OCI-LY1 (cell line): ENCODE results near the gene FTL.

Source experiments
- EZH2 ChIP-seq: fragments of 200-600 bp; sonication (generic), shearing (Covaris generic); IDR thresholded peaks from 2 replicates; pipeline ENCODE4 v1.8.0; 2017; ENCODE audit warnings: borderline replicate concordance, mixed run types, mild to moderate bottlenecking, antibody characterized with exemption, low read length, moderate library complexity, mixed read lengths
- TF ChIP-seq, protein P1 (sequence below): fragments of 200-600 bp; sonication (generic), shearing (Covaris generic); IDR thresholded peaks from 2 replicates; pipeline ENCODE4 v1.5.1; 2017; ENCODE audit warnings: mild to moderate bottlenecking, antibody characterized with exemption, low read length, moderate library complexity, mixed read lengths

DNA sequence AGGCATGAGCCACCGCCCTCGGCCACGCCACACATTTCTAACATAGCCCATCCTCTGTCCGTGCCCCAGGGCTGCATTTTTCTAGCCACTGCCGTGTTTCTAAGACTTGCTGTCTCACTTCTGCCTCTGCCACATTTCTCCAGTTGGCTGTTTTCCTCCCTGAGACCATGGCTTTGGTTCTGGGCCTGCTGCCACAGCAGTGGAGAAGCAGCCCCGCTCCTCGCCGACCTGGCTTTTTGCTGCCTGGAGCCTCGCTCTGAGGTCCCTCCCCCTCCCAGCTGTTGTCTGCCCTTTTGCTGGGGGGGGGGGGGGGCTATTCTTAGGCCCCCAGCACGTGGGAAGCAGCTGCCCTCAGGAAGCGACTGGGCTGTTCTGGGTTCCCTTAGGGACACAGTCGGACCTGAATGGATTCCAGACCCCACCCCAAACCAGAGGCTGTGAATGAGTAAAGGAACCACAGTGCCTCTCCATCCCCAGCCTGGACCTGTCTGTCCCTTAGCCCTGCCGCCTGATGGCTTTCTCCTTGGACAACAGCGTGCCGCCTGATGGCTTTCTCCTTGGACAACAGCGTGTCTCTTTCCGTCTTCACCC is 24.7 kb downstream of the FTL start:
- TF ChIP-seq, protein P1, sequence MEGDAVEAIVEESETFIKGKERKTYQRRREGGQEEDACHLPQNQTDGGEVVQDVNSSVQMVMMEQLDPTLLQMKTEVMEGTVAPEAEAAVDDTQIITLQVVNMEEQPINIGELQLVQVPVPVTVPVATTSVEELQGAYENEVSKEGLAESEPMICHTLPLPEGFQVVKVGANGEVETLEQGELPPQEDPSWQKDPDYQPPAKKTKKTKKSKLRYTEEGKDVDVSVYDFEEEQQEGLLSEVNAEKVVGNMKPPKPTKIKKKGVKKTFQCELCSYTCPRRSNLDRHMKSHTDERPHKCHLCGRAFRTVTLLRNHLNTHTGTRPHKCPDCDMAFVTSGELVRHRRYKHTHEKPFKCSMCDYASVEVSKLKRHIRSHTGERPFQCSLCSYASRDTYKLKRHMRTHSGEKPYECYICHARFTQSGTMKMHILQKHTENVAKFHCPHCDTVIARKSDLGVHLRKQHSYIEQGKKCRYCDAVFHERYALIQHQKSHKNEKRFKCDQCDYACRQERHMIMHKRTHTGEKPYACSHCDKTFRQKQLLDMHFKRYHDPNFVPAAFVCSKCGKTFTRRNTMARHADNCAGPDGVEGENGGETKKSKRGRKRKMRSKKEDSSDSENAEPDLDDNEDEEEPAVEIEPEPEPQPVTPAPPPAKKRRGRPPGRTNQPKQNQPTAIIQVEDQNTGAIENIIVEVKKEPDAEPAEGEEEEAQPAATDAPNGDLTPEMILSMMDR: no peak
- no peak for TF ChIP-seq EZH2
